ENCODE measurements around the gene ARHGAP4. TPM values are rescaled to one million over a fixed set of nuclear protein-coding genes. Genes with fewer than 3 reads are reported as not detected.

ARHGAP4 gene
- total RNA-seq, 4 donors from 2014 or later: 44.9 to 52.4 (median 49.9) TPM

- in situ Hi-C loops (cut with MboI; ENCODE audit: low pct_ligation_motif_present in 1 of 4, low pct_unique_long_range_greater_than_20kb in 1 of 4, low sequenced_read_pairs in 3 of 4) (loop anchor here in 1 of 4 donors (25.0 kb wide), 2 partner anchors 138 to 963 kb away; partner anchors contain the start of genes IDH3G, SRPK3 and SSR4), intact Hi-C loops (cut with DNase I; ENCODE audit: low total_unique reads) (no loop called here)
- Histone ChIP-seq H3K27ac (peak overlapping the region; percentile 96 to 99 (median 98)), H3K4me1 (peaks cover 7 to 46% (median 19%) of the 10 kb centered on the region in 4 donors), H3K36me3 (no peaks in the 10 kb centered on the region), H3K4me3 (peak overlapping the region in 3 of 4 donors; percentile 53 to 63 (median 53)), H3K9me3 (no peaks in the 10 kb centered on the region), H3K27me3 (no peaks in the 10 kb centered on the region)
- DNase-seq: no peak
- TF ChIP-seq POLR2AphosphoS5 (IDR thresholded peaks at IDR 0.05) (no peak), EP300 (IDR thresholded peaks at IDR 0.05; ENCODE audit: low read depth) (no peak), POLR2A (IDR thresholded peaks at IDR 0.05) (no peak)
- WGBS, 2 donors (ENCODE audit: low coverage in 1 of 2): 75% methylated on average over 4 of the region's 4 CpGs; no CpG with 5 or more reads in 1 of the 2 donors
Observed at GRCh38 chrX:153925387-153925738, 701 bp downstream of the ARHGAP4 start.

GRCh38 chrX:153924149-153924861 lies 1.8 kb downstream of the ARHGAP4 start:
- peaks cover 7 to 44% (median 17%) of the 10 kb centered on the region in 4 donors for H3K4me1 ChIP-seq

GRCh38 chrX:153922932-153923857 lies 2.9 kb downstream of the ARHGAP4 start:
- Histone ChIP-seq H3K36me3 (no peaks in the 10 kb centered on the region), H3K4me3 (no peak overlapping the region), H3K27ac (peak overlapping the region in 3 of 4 donors; percentile 9 to 99 (median 98))

More at GRCh38 chrX:153924149-153924861, 1.8 kb downstream of the ARHGAP4 start:
- in situ Hi-C loops (cut with MboI; ENCODE audit: low pct_ligation_motif_present in 1 of 4, low pct_unique_long_range_greater_than_20kb in 1 of 4, low sequenced_read_pairs in 3 of 4) (loop anchor here in 1 of 4 donors (25.0 kb wide), 1 partner anchor 112 kb away; no protein-coding TSS in a partner anchor), intact Hi-C loops (cut with DNase I; ENCODE audit: low total_unique reads) (no loop called here)
- no peaks in the 10 kb centered on the region for H3K9me3 ChIP-seq
- peak; percentile 45 for DNase-seq
- no peaks in the 10 kb centered on the region for H3K27me3 ChIP-seq
- H3K36me3 ChIP-seq: no peaks in the 10 kb centered on the region
- TF ChIP-seq POLR2AphosphoS5 (IDR thresholded peaks at IDR 0.05) (no peak), CTCF (IDR thresholded peaks at IDR 0.05) (peak in 2 of 5 experiments; percentile 22 to 26)
- H3K27ac ChIP-seq: peak overlapping the region; percentile 96 to 99 (median 98)
- H3K4me3 ChIP-seq: peak overlapping the region in 1 of 4 donors; percentile 63
- 39% methylated on average over 14 of the region's 14 CpGs; no CpG with 5 or more reads in 1 of the 2 donors for WGBS, 2 donors (ENCODE audit: low coverage in 1 of 2)

More at GRCh38 chrX:153922932-153923857, 2.9 kb downstream of the ARHGAP4 start:
- Histone ChIP-seq H3K4me1 (peaks cover 0 to 35% (median 13%) of the 10 kb centered on the region in 4 donors), H3K9me3 (no peaks in the 10 kb centered on the region), H3K27me3 (no peaks in the 10 kb centered on the region)
- WGBS, 2 donors (ENCODE audit: low coverage in 1 of 2): 61% methylated on average over 25 of the region's 25 CpGs; no CpG with 5 or more reads in 1 of the 2 donors
- intact Hi-C loops (cut with DNase I; ENCODE audit: low total_unique reads) (no loop called here), in situ Hi-C loops (cut with MboI; ENCODE audit: low pct_ligation_motif_present in 1 of 4, low pct_unique_long_range_greater_than_20kb in 1 of 4, low sequenced_read_pairs in 3 of 4) (loop anchor here in 1 of 4 donors (25.0 kb wide), 1 partner anchor 111 kb away; no protein-coding TSS in a partner anchor)
- TF ChIP-seq CTCF (IDR thresholded peaks at IDR 0.05) (peak; percentile 10 to 42 (median 36)), EP300 (IDR thresholded peaks at IDR 0.05; ENCODE audit: low read depth) (no peak), POLR2A (IDR thresholded peaks at IDR 0.05) (no peak), POLR2AphosphoS5 (IDR thresholded peaks at IDR 0.05) (no peak)
- DNase-seq: peak; percentile 72
